Endothelial cell (in vitro differentiated cells): Measurements from ENCODE around the gene HMGB2. TPM values are rescaled to one million over a fixed set of nuclear protein-coding genes. Genes with fewer than 3 reads are reported as not detected.
A peak's percentile ranks its signal among the peaks of the same experiment; 100 is the strongest.

ENCODE experiments used
- DNase-seq: peaks from one replicate; pipeline ENCODE4 v3.0.0; 2021; ENCODE audit warnings: low spot score
- H3K27ac Mint-ChIP-seq: one replicate; pipeline ENCODE4 v1.8.0; 2021; ENCODE audit warnings: mixed read lengths, inconsistent platforms; ENCODE audit not compliant: unreplicated experiment
- H3K27me3 Mint-ChIP-seq: one replicate; pipeline ENCODE4 v1.8.0; 2021; ENCODE audit warnings: mild to moderate bottlenecking, moderate library complexity, mixed read lengths, inconsistent platforms; ENCODE audit not compliant: unreplicated experiment
- H3K36me3 Mint-ChIP-seq: one replicate; pipeline ENCODE4 v1.8.0; 2021; ENCODE audit warnings: mild to moderate bottlenecking, low read depth, mixed read lengths, inconsistent platforms; ENCODE audit not compliant: unreplicated experiment
- H3K4me1 Mint-ChIP-seq: one replicate; pipeline ENCODE4 v1.8.0; 2021; ENCODE audit warnings: mild to moderate bottlenecking, mixed read lengths, inconsistent platforms; ENCODE audit not compliant: unreplicated experiment
- H3K4me3 Mint-ChIP-seq: one replicate; pipeline ENCODE4 v1.8.0; 2021; ENCODE audit warnings: mild to moderate bottlenecking, mixed read lengths, inconsistent platforms; ENCODE audit not compliant: unreplicated experiment
- H3K9me3 Mint-ChIP-seq: one replicate; pipeline ENCODE4 v1.8.0; 2021; ENCODE audit warnings: mixed read lengths, inconsistent platforms; ENCODE audit not compliant: unreplicated experiment
- CTCF ChIP-seq: fragments of 200-600 bp; sonication (generic); IDR thresholded peaks from one replicate; pipeline ENCODE4 v1.5.0; 2021; ENCODE audit warnings: antibody characterized with exemption; ENCODE audit not compliant: unreplicated experiment
- total RNA-seq: library from RNA; stranded (reverse); fragmentation: NEBNext Ultra II Directional; extraction: Animal tissue kit (Norgen Biotek cat#: 25700); gene quantifications from one replicate; pipeline ENCODE4 v1.2.1, GENCODE V29; 2021; ENCODE audit not compliant: unreplicated experiment

Gene HMGB2
- total RNA-seq, 1 donor from 2014 or later: 160 TPM

GRCh38 chr4:173337463-173337862, 3.3 kb upstream of the HMGB2 start:
- Mint-ChIP-seq H3K4me1 (peaks cover 45% of the 10 kb centered on the region), H3K27me3 (peaks cover 18% of the 10 kb centered on the region), H3K9me3 (no peaks in the 10 kb centered on the region), H3K4me3 (no peak overlapping the region), H3K36me3 (peaks cover 15% of the 10 kb centered on the region), H3K27ac (no peak overlapping the region)
- no peak for TF ChIP-seq CTCF
- no peak for DNase-seq

- no peaks in the 10 kb centered on the region for H3K9me3 Mint-ChIP-seq
- peak; percentile 76 for DNase-seq
- peaks cover 33% of the 10 kb centered on the region for H3K4me1 Mint-ChIP-seq
- peak overlapping the region; percentile 99 for H3K4me3 Mint-ChIP-seq
- peaks cover 20% of the 10 kb centered on the region for H3K27me3 Mint-ChIP-seq
- TF ChIP-seq CTCF: no peak
- H3K27ac Mint-ChIP-seq: peak overlapping the region; percentile 99
- peaks cover 18% of the 10 kb centered on the region for H3K36me3 Mint-ChIP-seq
Observed at GRCh38 chr4:173334891-173335752, 964 bp upstream of the HMGB2 start.

- Mint-ChIP-seq H3K9me3 (no peaks in the 10 kb centered on the region), H3K27ac (peak overlapping the region; percentile 99), H3K4me1 (peaks cover 32% of the 10 kb centered on the region), H3K4me3 (peak overlapping the region; percentile 99), H3K27me3 (peaks cover 20% of the 10 kb centered on the region), H3K36me3 (peaks cover 24% of the 10 kb centered on the region)
- DNase-seq: peak; percentile 46
- TF ChIP-seq CTCF: no peak
Observed at GRCh38 chr4:173333658-173334084, 487 bp downstream of the HMGB2 start.

GRCh38 chr4:173332963-173333657, 1.0 kb downstream of the HMGB2 start:
- Mint-ChIP-seq H3K27ac (peak overlapping the region; percentile 85), H3K4me3 (peak overlapping the region; percentile 99), H3K9me3 (no peaks in the 10 kb centered on the region), H3K36me3 (peaks cover 24% of the 10 kb centered on the region), H3K27me3 (peaks cover 20% of the 10 kb centered on the region), H3K4me1 (peaks cover 31% of the 10 kb centered on the region)
- no peak for TF ChIP-seq CTCF
- DNase-seq: no peak
